NCI-H146 treated with DMSO at 0.1 percent for 48 hours (cell line): Measurements from ENCODE around the gene GPBAR1.
"Not testable (repeated sequence)": the region's sequence is repeated elsewhere in the genome, so short reads cannot be mapped to it uniquely, and the experiment has no call there.

Experiments used
- DNase-seq: peaks from one replicate; lab custom pipeline; 2025; ENCODE audit not compliant: unreplicated experiment; lab: John Stamatoyannopoulos, UW

The GPBAR1 gene

GRCh38 chr2:218305383-218305782 is 44.6 kb downstream of the GPBAR1 start:
- no peak for DNase-seq

- no peak for DNase-seq
Observed at GRCh38 chr2:218306184-218306920, 45.5 kb downstream of the GPBAR1 start.

GRCh38 chr2:218307415-218308090 is 46.7 kb downstream of the GPBAR1 start:
- no peak for DNase-seq

DNA sequence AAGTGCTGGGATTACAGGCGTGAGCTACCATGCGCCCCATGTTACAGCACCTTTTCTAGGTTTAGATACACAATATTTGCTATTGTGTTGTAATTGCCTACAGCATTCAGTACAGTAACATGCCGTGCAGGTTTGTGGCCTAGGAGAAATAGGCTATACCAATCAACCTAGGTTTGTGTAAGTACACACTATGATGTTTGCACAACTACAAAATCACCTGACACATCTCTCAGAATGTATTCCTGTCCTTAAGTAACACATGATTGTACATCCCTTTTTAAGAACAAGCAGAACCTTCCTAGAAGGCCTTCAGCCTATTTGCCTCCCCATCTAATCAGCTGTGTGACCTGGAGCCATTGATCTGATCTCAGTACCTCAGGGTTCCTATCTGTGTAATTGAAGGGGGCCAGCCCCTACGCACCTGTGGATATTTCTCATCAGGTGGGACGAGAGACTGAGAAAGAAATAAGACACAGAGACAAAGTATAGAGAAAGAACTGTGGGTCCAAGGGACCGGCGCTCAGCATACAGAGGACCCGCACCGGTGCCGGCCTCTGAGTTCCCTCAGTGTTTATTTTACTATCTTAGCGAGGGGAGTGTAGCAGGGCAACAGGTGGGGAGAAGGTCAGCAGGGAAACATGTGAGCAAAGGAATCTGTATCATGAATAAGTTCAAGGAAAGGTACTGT is 50.2 kb downstream of the GPBAR1 start:
- no peak for DNase-seq

- DNase-seq, result not testable (repeated sequence)
Observed at GRCh38 chr2:218311541-218312266, 50.9 kb downstream of the GPBAR1 start.

- no peak for DNase-seq
Observed at GRCh38 chr2:218312267-218312756, 51.5 kb downstream of the GPBAR1 start.

- no peak for DNase-seq
Observed at GRCh38 chr2:218313356-218313755, 52.5 kb downstream of the GPBAR1 start.
